HepG2 (cell line): Measurements from ENCODE around the gene PPP2R5C. TPM values are rescaled to one million over a fixed set of nuclear protein-coding genes. Genes with fewer than 3 reads are reported as not detected.

ENCODE experiments used
- ATAC-seq: fragments of 200-7000 bp; cut with Tn5 transposase; 3 replicates; pipeline ENCODE4 v1.9.1; 2020; ENCODE audit warnings: mild to moderate bottlenecking, moderate library complexity
- BruUV-seq: library from RNA; stranded (reverse); fragments of 400-500 nt; replicated peaks from 2 replicates; lab custom pipeline; 2021; lab: Mats Ljungman, UMichigan
- CTCF ChIA-PET: fragments of 300-600 bp; formaldehyde crosslinking; extraction: SDS; loops from one replicate; lab custom pipeline; 2021; ENCODE audit warnings: low total read pairs, inconsistent platforms, low intra/inter-chr PET ratio; lab: Yijun Ruan, JAX
- POLR2A ChIA-PET: fragments of 350-600 bp; sonication (Branson Sonifier 250); formaldehyde crosslinking; loops from one replicate; lab custom pipeline; 2020; ENCODE audit warnings: antibody characterized with exemption, inconsistent platforms; lab: Yijun Ruan, JAX
- DNase-seq: peaks from one replicate; pipeline ENCODE4 v3.0.0-alpha.2; 2015; ENCODE audit warnings: low spot score
- FAIRE-seq: peaks from 3 replicates; lab custom pipeline; 2011; peaks lifted over from hg19 to GRCh38; lab: Jason Lieb, UNC
- H2AFZ ChIP-seq: one replicate; pipeline ENCODE4 v1.6.1; 2011; ENCODE audit warnings: low read length, inconsistent platforms
- H3K27ac ChIP-seq: fragments of 300-600 bp; 3 replicates; pipeline ENCODE4 v1.8.0; 2011; ENCODE audit warnings: mixed run types, mild to moderate bottlenecking, mixed read lengths, low read length, inconsistent platforms; ENCODE audit not compliant: insufficient read depth; ENCODE audit errors: extremely low read length
- H3K27me3 ChIP-seq, 2 experiments: fragments of 200-600 bp in 1 of 2; 2 replicates in 1 of 2; 3 replicates in 1 of 2; pipeline versions ENCODE4 v1.6.0 to v1.8.0; 2011; ENCODE audit warnings: low read length in 2 of 2, mild to moderate bottlenecking in 2 of 2, moderate library complexity in 2 of 2, inconsistent platforms in 1 of 2; ENCODE audit not compliant: insufficient read depth in 2 of 2, control insufficient read depth in 1 of 2
- H3K36me3 ChIP-seq, 2 experiments: fragments of 200-600 bp in 1 of 2; replicated peaks in 1 of 2; 2 replicates in 1 of 2; 3 replicates in 1 of 2; pipeline versions ENCODE4 v1.5.1 to v1.8.0; 2011; ENCODE audit warnings: low read length in 2 of 2, inconsistent platforms in 1 of 2; ENCODE audit not compliant: insufficient read depth in 2 of 2, control insufficient read depth in 1 of 2
- H3K4me1 ChIP-seq: 2 replicates; pipeline ENCODE4 v1.5.1; 2012; ENCODE audit warnings: low read length, inconsistent platforms; ENCODE audit not compliant: insufficient read depth
- H3K4me2 ChIP-seq: 2 replicates; pipeline ENCODE4 v1.6.0; 2011; ENCODE audit warnings: low read depth, low read length, inconsistent platforms
- H3K4me3 ChIP-seq, 3 experiments: fragments of 200-600 bp in 1 of 3; sonication (generic), shearing (Covaris generic) in 1 of 3; replicated peaks in 1 of 3; 2 replicates each; pipeline ENCODE4 v1.5.1; 2011 to 2016; ENCODE audit warnings: low read length in 3 of 3, inconsistent platforms in 2 of 3, low read depth in 2 of 3, mild to moderate bottlenecking in 2 of 3, control low read depth in 1 of 3, mixed read lengths in 1 of 3; ENCODE audit not compliant: insufficient read depth in 1 of 3
- H3K79me2 ChIP-seq: one replicate; pipeline ENCODE4 v1.6.1; 2011; ENCODE audit warnings: low read length, inconsistent platforms; ENCODE audit not compliant: insufficient read depth
- H3K9ac ChIP-seq: 2 replicates; pipeline ENCODE4 v1.6.0; 2011; ENCODE audit warnings: mild to moderate bottlenecking, low read depth, low read length, inconsistent platforms; ENCODE audit not compliant: insufficient read depth
- H3K9me3 ChIP-seq: 2 replicates; pipeline ENCODE4 v1.5.1; 2012; ENCODE audit warnings: mild to moderate bottlenecking, low read length
- H4K20me1 ChIP-seq: 2 replicates; pipeline ENCODE4 v1.6.0; 2011; ENCODE audit warnings: inconsistent platforms, mild to moderate bottlenecking, low read length, moderate library complexity; ENCODE audit not compliant: insufficient read depth
- AHR ChIP-seq: IDR thresholded peaks from 2 replicates; pipeline ENCODE4 v1.6.1; 2018; ENCODE audit warnings: missing genetic modification reagents, missing compliant biosample characterization
- CEBPB ChIP-seq: IDR thresholded peaks from 2 replicates; pipeline ENCODE4 v1.6.1; 2011; ENCODE audit warnings: low read depth, low read length, improper control_type of control experiment, borderline replicate concordance
- NFRKB ChIP-seq: fragments of 450-650 bp; IDR thresholded peaks from 2 replicates; pipeline ENCODE4 v1.6.1; 2017
- NR1H2 ChIP-seq: sonication (generic); formaldehyde crosslinking; IDR thresholded peaks from 2 replicates; pipeline ENCODE4 v1.8.1; 2022; ENCODE audit warnings: low read depth, missing genetic modification reagents, borderline replicate concordance
- TBP ChIP-seq: sonication (generic); formaldehyde crosslinking; IDR thresholded peaks from 2 replicates; pipeline ENCODE4 v1.5.0; 2020; ENCODE audit warnings: missing genetic modification reagents
- ZFP36 ChIP-seq: fragments of 150-350 bp; IDR thresholded peaks from 2 replicates; pipeline ENCODE4 v1.6.1; 2018; ENCODE audit warnings: borderline replicate concordance, low read length, low read depth; ENCODE audit not compliant: partially characterized antibody
- WGBS: methylation state at CpG from one replicate; pipeline ENCODE4 v1.1.6; 2017; ENCODE audit warnings: low lambda C conversion rate; 5-methylcytosine and 5-hydroxymethylcytosine counted together
- in situ Hi-C: cut with HindIII; loops from 2 replicates; pipeline ENCODE4 v1.10.0; 2017; ENCODE audit warnings: low pct_unique_long_range_greater_than_20kb; ENCODE audit not compliant: extremely low pct_ligation_motif_present
- intact Hi-C: fragments of 100-400 bp; cut with micrococcal nuclease; formaldehyde crosslinking; loops from one replicate; pipeline ENCODE4 v1.10.0; 2022; ENCODE audit not compliant: unreplicated experiment
- polyA plus RNA-seq, 8 experiments: library from polyadenylated mRNA; depleted of rRNA in 3 of 8; stranded (reverse) in 7 of 8; unstranded in 1 of 8; fragments of >200 nt; fragmentation: Illumina TruSeq in 4 of 8; extraction: Trizol in 4 of 8; gene quantifications; 2 replicates each; pipeline versions ENCODE4 v1.2.1 to v1.2.3, GENCODE V29; 2011 to 2016; ENCODE audit warnings: low read depth in 4 of 8, missing spikeins in 1 of 8, mixed read lengths in 1 of 8; ENCODE audit not compliant: insufficient read depth in 1 of 8
- total RNA-seq, 5 experiments: library from RNA; depleted of rRNA; stranded (reverse); fragments of >200 nt; fragmentation: Illumina TruSeq; extraction: Trizol; gene quantifications; 2 replicates each; pipeline ENCODE4 v1.2.3, GENCODE V29; 2016; ENCODE audit warnings: low read depth in 1 of 5
- TF ChIP-seq, protein P1 (sequence below): sonication (generic); formaldehyde crosslinking; IDR thresholded peaks from 2 replicates; pipeline ENCODE4 v1.5.1; 2020; ENCODE audit warnings: mild to moderate bottlenecking, missing genetic modification reagents, moderate library complexity
- TF ChIP-seq, protein P2 (sequence below): IDR thresholded peaks from 2 replicates; pipeline ENCODE4 v1.6.1; 2018; ENCODE audit warnings: missing genetic modification reagents

The PPP2R5C gene
- total and polyA plus RNA-seq, 2 of the 13 experiments (the other 11 are each of a cell fraction or from before 2014, with no cell fraction given), result 74.3 to 78.5 TPM

DNA sequence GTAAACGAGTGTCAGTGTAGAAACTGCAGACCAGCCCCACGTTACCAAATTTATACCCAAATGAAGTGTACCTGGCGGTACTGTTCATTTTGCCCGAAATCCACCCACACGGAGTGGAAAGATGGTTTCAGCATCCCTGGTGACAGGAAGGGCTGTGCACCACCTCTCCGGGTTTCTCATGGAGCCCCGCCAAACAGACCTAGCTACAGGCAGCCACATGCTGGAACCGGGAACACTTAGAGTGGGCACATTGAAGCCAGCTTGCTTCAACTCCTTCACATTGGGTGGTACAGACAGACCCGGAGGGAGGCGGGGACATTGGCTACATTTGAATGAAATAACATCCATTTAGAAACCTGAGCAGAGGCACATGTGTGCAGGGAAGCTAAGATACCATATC lies 84.4 kb downstream of the PPP2R5C start:
- no peak for FAIRE-seq
- Histone ChIP-seq H3K4me1 (no peaks in the 10 kb centered on the region), H3K4me3 (no peak overlapping the region), H3K27me3 (no peaks in the 10 kb centered on the region), H4K20me1 (peaks cover 16% of the 10 kb centered on the region; the same call in 1 of the 2 replicates), H3K79me2 (peaks cover 18% of the 10 kb centered on the region), H3K4me2 (no peak overlapping the region), H3K9ac (no peak overlapping the region), H2AFZ (no peak overlapping the region), H3K36me3 (peaks cover 1 to 8% of the 10 kb centered on the region in 2 experiments; a peak in 2 of 5 replicates), H3K27ac (no peak overlapping the region), H3K9me3 (no peaks in the 10 kb centered on the region)
- ChIA-PET CTCF (no interaction called here), POLR2A (no interaction called here)
- no TSS peak for BruUV-seq
- 96% methylated on average over 8 of the region's 10 CpGs for WGBS
- intact Hi-C loops (no loop called here), in situ Hi-C loops (no loop called here)
- ATAC-seq, result no peak
- TF ChIP-seq TBP (CRISPR knock-in tag) (no peak), ZFP36 (no peak), NFRKB (no peak), CEBPB (no peak), NR1H2 (CRISPR knock-in tag) (no peak), AHR (CRISPR knock-in tag) (no peak)
- TF ChIP-seq, protein P1, sequence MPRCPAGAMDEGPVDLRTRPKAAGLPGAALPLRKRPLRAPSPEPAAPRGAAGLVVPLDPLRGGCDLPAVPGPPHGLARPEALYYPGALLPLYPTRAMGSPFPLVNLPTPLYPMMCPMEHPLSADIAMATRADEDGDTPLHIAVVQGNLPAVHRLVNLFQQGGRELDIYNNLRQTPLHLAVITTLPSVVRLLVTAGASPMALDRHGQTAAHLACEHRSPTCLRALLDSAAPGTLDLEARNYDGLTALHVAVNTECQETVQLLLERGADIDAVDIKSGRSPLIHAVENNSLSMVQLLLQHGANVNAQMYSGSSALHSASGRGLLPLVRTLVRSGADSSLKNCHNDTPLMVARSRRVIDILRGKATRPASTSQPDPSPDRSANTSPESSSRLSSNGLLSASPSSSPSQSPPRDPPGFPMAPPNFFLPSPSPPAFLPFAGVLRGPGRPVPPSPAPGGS (CRISPR knock-in tag), result no peak
- TF ChIP-seq, protein P2, sequence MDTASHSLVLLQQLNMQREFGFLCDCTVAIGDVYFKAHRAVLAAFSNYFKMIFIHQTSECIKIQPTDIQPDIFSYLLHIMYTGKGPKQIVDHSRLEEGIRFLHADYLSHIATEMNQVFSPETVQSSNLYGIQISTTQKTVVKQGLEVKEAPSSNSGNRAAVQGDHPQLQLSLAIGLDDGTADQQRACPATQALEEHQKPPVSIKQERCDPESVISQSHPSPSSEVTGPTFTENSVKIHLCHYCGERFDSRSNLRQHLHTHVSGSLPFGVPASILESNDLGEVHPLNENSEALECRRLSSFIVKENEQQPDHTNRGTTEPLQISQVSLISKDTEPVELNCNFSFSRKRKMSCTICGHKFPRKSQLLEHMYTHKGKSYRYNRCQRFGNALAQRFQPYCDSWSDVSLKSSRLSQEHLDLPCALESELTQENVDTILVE, result no peak
- no peak for DNase-seq
